ENCODE measurements around the gene PRKCZ.
"Not testable (repeated sequence)": the region's sequence is repeated elsewhere in the genome, so short reads cannot be mapped to it uniquely, and the experiment has no call there.

Gene PRKCZ

GRCh38 chr1:2087766-2088165 is 37.6 kb downstream of the PRKCZ start:
- no peak for DNase-seq (ENCODE audit: low read depth in 2 of 2)

DNA sequence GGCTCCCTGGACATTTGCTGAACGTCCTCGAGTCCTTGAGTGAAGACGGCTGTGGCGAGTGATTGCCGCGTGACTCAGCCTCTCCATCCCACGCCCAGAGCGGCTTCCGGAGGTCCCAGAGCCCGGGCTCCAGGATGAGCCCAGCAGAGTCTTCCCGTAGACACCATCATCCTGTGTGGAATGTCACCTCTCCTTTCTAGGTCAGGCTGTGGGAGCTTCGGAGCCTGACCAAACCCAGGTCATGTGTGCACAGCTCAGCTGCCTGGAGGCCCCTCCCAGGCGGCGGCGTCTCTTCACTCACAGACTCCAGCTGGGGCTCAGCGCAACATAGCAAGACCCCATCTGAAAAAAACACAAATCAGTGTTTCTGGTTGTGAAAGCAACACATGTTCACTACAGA is 38.2 kb downstream of the PRKCZ start:
- no peak for DNase-seq (ENCODE audit: low read depth in 2 of 2)

GRCh38 chr1:2089051-2089450 is 38.8 kb downstream of the PRKCZ start:
- no peak for DNase-seq (ENCODE audit: low read depth in 2 of 2)

- no peak for DNase-seq (ENCODE audit: low read depth in 2 of 2)
Observed at GRCh38 chr1:2090216-2090890, 40.1 kb downstream of the PRKCZ start.

GRCh38 chr1:2091611-2092604 is 41.7 kb downstream of the PRKCZ start:
- peak in 1 of 2 experiments; percentile 51 for DNase-seq (ENCODE audit: low read depth in 2 of 2)

DNA sequence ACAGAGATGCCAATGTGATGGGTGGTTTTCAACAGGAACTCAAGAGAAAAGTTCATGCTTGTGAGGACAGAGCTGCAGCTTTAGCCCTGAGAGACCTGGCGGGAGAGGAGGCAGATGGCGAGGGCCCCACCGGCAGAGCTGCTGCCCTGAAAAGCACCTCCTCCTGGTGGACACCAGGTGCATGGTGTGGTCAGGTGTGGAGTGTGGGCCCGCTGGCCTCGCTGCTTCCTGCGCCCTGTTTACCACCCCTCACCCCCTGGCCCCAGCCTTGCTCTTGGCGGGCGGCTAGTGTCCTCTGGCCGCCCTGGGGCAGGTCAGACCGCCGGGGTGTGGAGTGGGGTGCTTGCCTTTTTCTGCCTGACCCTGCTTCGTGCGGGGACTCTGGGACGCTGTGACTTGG is 42.8 kb downstream of the PRKCZ start:
- DNase-seq (ENCODE audit: low read depth in 2 of 2): no peak

DNA sequence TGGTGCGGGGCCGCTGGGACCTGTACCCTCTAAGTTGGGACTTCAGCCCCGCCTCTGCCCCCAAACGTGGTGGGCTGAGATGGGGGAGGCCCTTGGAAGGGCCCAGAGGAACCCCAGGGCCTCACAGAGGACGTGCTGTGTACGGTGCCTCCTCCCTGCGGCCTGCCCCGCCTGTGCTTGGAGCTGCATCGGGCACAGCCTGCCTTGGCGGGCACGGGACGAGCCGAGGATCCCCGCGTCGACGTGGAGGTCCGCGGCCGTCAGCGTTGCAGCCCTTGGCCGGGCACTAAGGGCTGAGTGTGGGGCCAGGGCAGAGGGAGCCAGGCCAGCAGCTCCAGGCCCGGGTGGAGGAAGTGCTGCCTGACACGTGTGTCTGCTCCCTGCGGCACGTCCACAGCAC is 43.4 kb downstream of the PRKCZ start:
- DNase-seq (ENCODE audit: low read depth in 2 of 2): no peak

DNA sequence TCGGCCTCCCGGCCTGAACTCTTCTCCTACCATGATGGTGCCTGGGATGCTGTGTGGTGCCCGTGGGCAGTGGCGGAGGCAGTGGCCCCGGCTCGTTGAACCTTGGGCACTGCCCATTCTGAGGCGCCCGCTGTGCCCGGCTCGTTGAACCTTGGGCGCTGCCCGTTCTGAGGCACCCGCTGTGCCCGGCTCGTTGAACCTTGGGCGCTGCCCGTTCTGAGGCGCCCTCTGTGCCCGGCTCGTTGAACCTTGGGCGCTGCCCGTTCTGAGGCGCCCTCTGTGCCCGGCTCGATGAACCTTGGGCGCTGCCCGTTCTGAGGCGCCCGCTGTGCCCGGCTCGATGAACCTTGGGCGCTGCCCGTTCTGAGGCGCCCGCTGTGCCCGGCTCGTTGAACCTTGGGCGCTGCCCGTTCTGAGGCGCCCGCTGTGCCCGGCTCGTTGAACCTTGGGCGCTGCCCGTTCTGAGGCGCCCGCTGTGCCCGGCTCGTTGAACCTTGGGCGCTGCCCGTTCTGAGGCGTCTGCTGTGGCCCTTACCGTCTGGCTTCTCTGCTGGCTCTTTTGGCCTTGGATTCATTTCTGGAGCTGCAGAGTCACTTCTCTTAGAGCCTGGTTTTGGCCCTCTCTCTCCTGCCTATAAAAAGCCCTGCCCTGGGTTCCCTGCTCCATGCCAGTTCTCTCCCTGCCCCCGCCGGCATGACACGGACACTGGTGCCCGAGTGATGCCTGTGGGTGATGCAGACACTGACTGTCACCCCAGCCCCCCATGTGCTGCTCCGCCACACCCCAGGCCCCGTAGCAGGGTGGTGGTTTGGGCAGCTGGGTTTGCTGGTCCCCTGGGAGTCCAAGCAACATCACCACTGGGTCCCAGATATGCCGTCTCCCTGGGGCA is 44.3 kb downstream of the PRKCZ start:
- DNase-seq (ENCODE audit: low read depth in 2 of 2): not testable (repeated sequence)

GRCh38 chr1:2095394-2095793 is 45.2 kb downstream of the PRKCZ start:
- no peak for DNase-seq (ENCODE audit: low read depth in 2 of 2)

GRCh38 chr1:2095981-2096736 is 45.9 kb downstream of the PRKCZ start:
- no peak for DNase-seq (ENCODE audit: low read depth in 2 of 2)

GRCh38 chr1:2097386-2098300 is 47.4 kb downstream of the PRKCZ start:
- no peak for DNase-seq (ENCODE audit: low read depth in 2 of 2)

GRCh38 chr1:2098301-2098698 is 48.1 kb downstream of the PRKCZ start:
- DNase-seq (ENCODE audit: low read depth in 2 of 2): no peak

DNA sequence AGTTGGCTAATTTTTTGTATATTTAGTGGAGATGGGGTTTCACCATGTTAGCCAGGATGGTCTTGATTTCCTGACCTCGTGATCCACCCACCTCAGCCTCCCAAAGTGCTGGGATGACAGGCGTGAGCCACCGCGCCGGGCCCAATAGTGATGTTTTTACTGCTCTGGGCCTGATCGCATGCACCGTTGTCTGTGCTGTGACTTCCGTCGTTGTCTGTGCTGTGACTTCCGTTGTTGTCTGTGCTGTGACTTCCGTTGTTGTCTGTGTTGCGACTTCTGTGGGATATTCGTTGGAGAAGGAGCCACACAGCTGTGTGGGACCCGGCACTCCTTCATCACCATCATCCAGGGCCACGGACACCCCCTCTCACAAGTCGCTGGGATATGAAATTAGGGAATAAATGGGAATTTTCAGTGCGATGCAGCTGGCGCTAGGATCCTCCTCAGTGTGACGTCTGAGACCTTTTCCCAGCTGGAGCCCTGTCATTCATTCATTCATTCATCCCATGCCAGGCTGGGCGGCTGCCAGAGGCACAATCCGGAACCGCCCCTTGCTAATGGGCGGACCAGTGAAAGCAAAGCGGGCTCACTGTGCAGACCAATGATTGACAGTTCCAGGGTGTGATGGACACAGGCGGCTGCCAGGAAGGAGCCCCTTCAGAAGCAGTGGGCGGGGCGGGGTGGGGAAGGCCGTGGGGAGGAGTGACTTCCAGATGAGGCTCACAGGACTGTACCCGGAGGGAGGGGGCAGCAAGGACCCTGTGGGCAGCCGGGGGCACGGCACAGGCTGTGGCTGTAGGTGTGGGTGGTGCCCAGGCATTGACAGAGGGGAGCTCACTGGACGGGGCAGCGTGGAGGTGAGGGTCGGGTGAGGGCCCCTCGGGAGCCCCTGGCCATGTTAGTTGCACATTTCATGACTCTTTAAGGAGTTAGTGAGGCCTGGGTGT is 48.9 kb downstream of the PRKCZ start:
- DNase-seq (ENCODE audit: low read depth in 2 of 2): no peak

DNA sequence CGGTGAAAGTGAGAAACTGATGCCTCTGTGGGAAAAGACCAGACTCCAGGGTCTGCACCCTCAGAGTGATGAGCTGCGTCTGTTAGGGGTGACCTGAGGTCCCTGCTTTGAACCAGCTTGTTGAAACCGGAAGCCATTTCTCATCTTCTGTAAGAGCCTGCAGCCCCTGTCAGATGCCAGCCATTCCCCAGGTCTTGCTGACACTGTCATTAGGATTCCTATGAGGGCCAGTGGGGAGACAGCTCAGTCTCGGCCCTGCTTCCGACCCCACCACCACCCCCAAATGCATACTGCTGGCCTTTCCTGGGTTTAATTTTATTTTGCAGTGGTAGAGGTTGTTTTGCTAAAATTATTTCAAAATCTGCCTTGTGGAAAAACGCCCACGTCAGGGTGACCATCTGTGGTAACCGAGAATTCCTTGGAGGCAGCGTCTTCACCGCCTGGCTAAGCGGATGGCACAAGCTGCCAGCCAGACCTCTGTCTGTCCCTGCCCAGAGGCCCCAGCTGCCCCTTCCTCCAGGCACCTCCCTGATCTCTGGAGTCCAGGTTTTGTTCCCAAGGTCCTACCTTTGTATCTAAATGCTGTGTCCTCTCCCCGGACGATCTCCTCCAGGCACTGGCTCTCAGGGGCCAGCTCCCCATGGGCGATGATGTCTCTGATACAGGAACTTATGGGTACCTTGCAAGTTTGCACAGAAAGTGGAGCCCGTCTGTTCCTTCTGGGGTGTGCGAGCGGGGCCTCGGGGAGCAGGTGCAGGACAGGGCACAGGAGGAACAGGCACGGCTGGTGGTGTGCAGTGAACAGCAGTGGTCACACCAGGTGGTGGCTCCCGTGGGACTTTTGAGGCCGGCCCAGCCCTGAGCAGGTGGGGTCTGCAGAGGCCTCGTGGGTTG is 49.9 kb downstream of the PRKCZ start:
- DNase-seq (ENCODE audit: low read depth in 2 of 2): no peak

DNA sequence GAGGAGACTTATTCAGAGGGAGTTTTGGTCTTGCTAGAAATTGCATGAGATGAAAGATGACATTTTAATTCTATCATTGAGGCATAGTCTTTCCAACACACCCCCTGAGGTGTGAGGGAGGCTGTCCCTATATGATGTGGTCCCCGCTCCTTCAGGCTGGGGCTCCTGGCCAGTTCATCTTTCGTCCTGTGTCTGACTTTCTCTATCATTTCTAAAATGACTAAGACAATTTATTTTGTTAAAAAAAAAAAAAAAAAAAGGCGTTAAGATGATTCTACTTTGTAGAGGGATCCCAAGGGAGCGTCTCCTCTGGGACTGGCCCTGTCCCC is 50.5 kb downstream of the PRKCZ start:
- no peak for DNase-seq (ENCODE audit: low read depth in 2 of 2)

- DNase-seq (ENCODE audit: low read depth in 2 of 2): no peak
Observed at GRCh38 chr1:2101531-2101930, 51.3 kb downstream of the PRKCZ start.

- DNase-seq (ENCODE audit: low read depth in 2 of 2): no peak
Observed at GRCh38 chr1:2101946-2102345, 51.7 kb downstream of the PRKCZ start.

- DNase-seq (ENCODE audit: low read depth in 2 of 2): no peak
Observed at GRCh38 chr1:2102753-2103152, 52.5 kb downstream of the PRKCZ start.

Measured in stimulated activated CD4-positive, alpha-beta T cell treated with anti-CD3 and anti-CD28 coated beads, Interleukin-12 subunit alpha, Interleukin-12 subunit beta, amount 100 ng/mL, for 24 hours (primary cell).